ENCODE measurements around the gene MAPK9. TPM values are rescaled to one million over a fixed set of nuclear protein-coding genes. Genes with fewer than 3 reads are reported as not detected.

MAPK9 gene
- total and polyA plus RNA-seq, 9 of the 15 experiments (the other 6 are each of a cell fraction or from before 2014, with no cell fraction given): 4.8 to 58.0 (median 29.9) TPM

DNA sequence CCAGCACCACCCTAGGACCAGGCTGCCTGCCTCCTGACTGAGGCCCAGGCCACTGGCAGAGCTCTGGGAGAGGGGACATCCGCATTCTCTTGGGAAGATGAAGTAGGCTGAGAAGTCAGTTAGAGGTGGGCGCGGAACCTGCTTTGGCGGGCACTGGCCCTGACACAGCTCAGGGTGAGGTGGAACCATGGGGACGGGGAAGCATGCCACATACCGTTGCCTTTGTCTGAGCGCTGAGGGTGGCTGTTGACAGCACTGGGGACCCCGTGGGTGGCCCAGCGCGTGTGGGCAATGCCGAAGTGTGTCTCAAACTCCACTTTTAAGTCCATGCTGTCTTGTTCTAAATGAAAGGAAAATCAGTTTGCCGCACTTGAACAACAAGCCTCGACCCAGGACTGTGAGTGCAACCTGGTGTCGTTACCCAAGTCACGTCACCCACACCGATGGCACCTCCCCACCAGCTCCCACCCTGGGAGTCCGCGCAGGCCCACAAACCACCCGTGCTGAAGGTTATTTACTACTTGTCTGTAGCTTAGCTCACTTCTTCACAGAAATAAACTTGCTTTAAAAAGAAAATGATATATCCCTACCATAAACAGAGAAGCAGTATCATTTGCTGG lies 43.8 kb upstream of the MAPK9 start (continued):
- TF ChIP-seq, protein P1, sequence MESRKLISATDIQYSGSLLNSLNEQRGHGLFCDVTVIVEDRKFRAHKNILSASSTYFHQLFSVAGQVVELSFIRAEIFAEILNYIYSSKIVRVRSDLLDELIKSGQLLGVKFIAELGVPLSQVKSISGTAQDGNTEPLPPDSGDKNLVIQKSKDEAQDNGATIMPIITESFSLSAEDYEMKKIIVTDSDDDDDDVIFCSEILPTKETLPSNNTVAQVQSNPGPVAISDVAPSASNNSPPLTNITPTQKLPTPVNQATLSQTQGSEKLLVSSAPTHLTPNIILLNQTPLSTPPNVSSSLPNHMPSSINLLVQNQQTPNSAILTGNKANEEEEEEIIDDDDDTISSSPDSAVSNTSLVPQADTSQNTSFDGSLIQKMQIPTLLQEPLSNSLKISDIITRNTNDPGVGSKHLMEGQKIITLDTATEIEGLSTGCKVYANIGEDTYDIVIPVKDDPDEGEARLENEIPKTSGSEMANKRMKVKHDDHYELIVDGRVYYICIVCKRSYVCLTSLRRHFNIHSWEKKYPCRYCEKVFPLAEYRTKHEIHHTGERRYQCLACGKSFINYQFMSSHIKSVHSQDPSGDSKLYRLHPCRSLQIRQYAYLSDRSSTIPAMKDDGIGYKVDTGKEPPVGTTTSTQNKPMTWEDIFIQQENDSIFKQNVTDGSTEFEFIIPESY (CRISPR knock-in tag; IDR thresholded peaks at IDR 0.05): no peak

- no peak for FAIRE-seq
- POLR2A ChIA-PET: interaction anchor here (0.5 to 0.7 kb wide), 3 partner anchors 11 to 311 kb away, joined by 3 to 4 read pairs (median 3); no protein-coding TSS in a partner anchor
- CTCF ChIA-PET (ENCODE audit: low intra/inter-chr PET ratio): no interaction called here
Observed at GRCh38 chr5:180334751-180335613, 43.1 kb upstream of the MAPK9 start.

More at GRCh38 chr5:180334751-180335613, 43.1 kb upstream of the MAPK9 start:
- Histone ChIP-seq H3K9me3 (replicated peaks; ENCODE audit: control insufficient read depth, insufficient read depth, low read depth, low read length) (no peaks in the 10 kb centered on the region), H3K9ac (ENCODE audit: insufficient read depth in 1 of 2, low read depth in 2 of 2, low read length in 2 of 2) (no peak overlapping the region), H3K27me3 (ENCODE audit: control insufficient read depth in 2 of 2, insufficient read depth in 2 of 2, low read length in 2 of 2) (peaks cover 45 to 76% of the 10 kb centered on the region in 2 experiments), H3K4me1 (replicated peaks in 1 of 2; ENCODE audit: control insufficient read depth in 2 of 2, insufficient read depth in 2 of 2, low read length in 2 of 2) (peaks cover 5 to 12% of the 10 kb centered on the region in 2 experiments; a peak in 4 of 5 replicates), H3K36me3 (ENCODE audit: control insufficient read depth, insufficient read depth, low read length) (no peaks in the 10 kb centered on the region), H3K4me3 (no peak overlapping the region), H3K79me2 (ENCODE audit: control insufficient read depth, insufficient read depth, low read length) (no peaks in the 10 kb centered on the region), H3K9me1 (ENCODE audit: control insufficient read depth, insufficient read depth, low read length) (peaks cover 2% of the 10 kb centered on the region), H4K20me1 (replicated peaks; ENCODE audit: control insufficient read depth, insufficient read depth, low read length) (peaks cover 5% of the 10 kb centered on the region; the same call in 1 of the 2 replicates), H3K4me2 (ENCODE audit: insufficient read depth, low read length) (no peak overlapping the region), H2AFZ (ENCODE audit: low read depth, low read length) (no peak overlapping the region), H3K27ac (ENCODE audit: extremely low read depth, low read depth, low read length) (no peak overlapping the region)
- ATAC-seq (no peak), DNase-seq (ENCODE audit: extremely low read depth in 1 of 4, low spot score in 3 of 4) (no peak)
- in situ Hi-C loops (cut with MboI): no loop called here
- no peak for TF ChIP-seq DACH1 (IDR thresholded peaks at IDR 0.05; ENCODE audit: partially characterized antibody)
- peak; percentile 63; the same call in 1 of the 2 replicates for TF ChIP-seq NFIC (IDR thresholded peaks at IDR 0.05)
- intact Hi-C loops (cut with micrococcal nuclease): no loop called here
- no TSS peak for BruUV-seq (replicated peaks)
- WGBS (ENCODE audit: insufficient coverage, low coverage, missing lambda C conversion rate): under 1% methylated on average over 14 of the region's 15 CpGs

Data from K562 (cell line).